Germinal center (tissue), 1 donor: ENCODE results near the gene CNPY1.

Source experiments
- DNase-seq: peaks from one replicate; pipeline ENCODE4 v3.0.0; 2012; ENCODE audit warnings: mixed read lengths, low spot score

Gene CNPY1

GRCh38 chr7:155466142-155466813 lies 80.1 kb downstream of the CNPY1 start:
- DNase-seq: no peak

- DNase-seq: no peak
Measured at GRCh38 chr7:155465761-155466141, 80.6 kb downstream of the CNPY1 start.

- no peak for DNase-seq
Measured at GRCh38 chr7:155464948-155465739, 81.2 kb downstream of the CNPY1 start.

- no peak for DNase-seq
Measured at GRCh38 chr7:155464183-155464582, 82.2 kb downstream of the CNPY1 start.

- DNase-seq: no peak
Measured at GRCh38 chr7:155463114-155463811, 83.1 kb downstream of the CNPY1 start.

GRCh38 chr7:155462163-155462735 lies 84.1 kb downstream of the CNPY1 start:
- no peak for DNase-seq

GRCh38 chr7:155461631-155462030 lies 84.7 kb downstream of the CNPY1 start:
- DNase-seq: no peak

- DNase-seq: no peak
Measured at GRCh38 chr7:155460926-155461613, 85.3 kb downstream of the CNPY1 start.

- no peak for DNase-seq
Measured at GRCh38 chr7:155459700-155460461, 86.5 kb downstream of the CNPY1 start.

- DNase-seq: no peak
Measured at GRCh38 chr7:155458878-155459699, 87.3 kb downstream of the CNPY1 start.

- no peak for DNase-seq
Measured at GRCh38 chr7:155458111-155458877, 88.1 kb downstream of the CNPY1 start, which contains the start of gene EN2. Gene EN2, plus strand, starts transcription at chr7:155458129. Its CDS starts 249 bp downstream, at chr7:155458378.

GRCh38 chr7:155457544-155458110 lies 88.7 kb downstream of the CNPY1 start:
- no peak for DNase-seq

GRCh38 chr7:155456738-155457543 lies 89.4 kb downstream of the CNPY1 start:
- DNase-seq: no peak

- no peak for DNase-seq
Measured at GRCh38 chr7:155455776-155456737, 90.3 kb downstream of the CNPY1 start.

GRCh38 chr7:155455132-155455693 lies 91.1 kb downstream of the CNPY1 start:
- no peak for DNase-seq
